ENCODE data around the gene TRPC6. TPM values are rescaled to one million over a fixed set of nuclear protein-coding genes. Genes with fewer than 3 reads are reported as not detected.
"Not testable (repeated sequence)": the region's sequence is repeated elsewhere in the genome, so short reads cannot be mapped to it uniquely, and the experiment has no call there.

The TRPC6 gene
- total RNA-seq, 1 donor from 2014 or later = 5.6 TPM

DNA sequence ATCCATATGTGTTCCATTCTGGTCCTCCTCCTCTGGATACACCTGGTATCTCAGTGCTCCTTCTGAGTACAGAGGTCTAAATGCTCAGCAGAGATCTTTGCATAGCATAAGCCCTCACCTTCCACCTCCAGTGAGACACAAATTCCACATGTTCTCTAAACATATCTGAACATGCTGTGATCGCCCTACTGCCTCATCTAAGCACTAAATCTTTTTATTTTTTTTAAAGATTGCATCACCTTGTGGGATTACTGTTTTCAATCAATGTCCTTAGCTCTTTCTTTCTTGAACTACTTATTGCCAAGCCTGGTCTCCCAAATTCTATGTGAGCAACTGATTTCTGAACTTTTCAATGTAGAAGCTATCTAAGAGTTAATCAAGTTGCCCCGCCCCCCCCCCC, 113.4 kb downstream of the TRPC6 start:
- Histone ChIP-seq H3K4me3 (no peak overlapping the region), H3K27me3 (no peaks in the 10 kb centered on the region), H3K36me3 (no peaks in the 10 kb centered on the region), H3K9me3 (no peaks in the 10 kb centered on the region), H3K4me1 (peaks cover 5% of the 10 kb centered on the region), H3K27ac (no peak overlapping the region)
- no peak for TF ChIP-seq POLR2A (IDR thresholded peaks at IDR 0.05)
- TF ChIP-seq POLR2AphosphoS5 (IDR thresholded peaks at IDR 0.05; ENCODE audit: insufficient read depth in 1 of 2, low read depth in 1 of 2) = no peak
- TF ChIP-seq, protein P1, sequence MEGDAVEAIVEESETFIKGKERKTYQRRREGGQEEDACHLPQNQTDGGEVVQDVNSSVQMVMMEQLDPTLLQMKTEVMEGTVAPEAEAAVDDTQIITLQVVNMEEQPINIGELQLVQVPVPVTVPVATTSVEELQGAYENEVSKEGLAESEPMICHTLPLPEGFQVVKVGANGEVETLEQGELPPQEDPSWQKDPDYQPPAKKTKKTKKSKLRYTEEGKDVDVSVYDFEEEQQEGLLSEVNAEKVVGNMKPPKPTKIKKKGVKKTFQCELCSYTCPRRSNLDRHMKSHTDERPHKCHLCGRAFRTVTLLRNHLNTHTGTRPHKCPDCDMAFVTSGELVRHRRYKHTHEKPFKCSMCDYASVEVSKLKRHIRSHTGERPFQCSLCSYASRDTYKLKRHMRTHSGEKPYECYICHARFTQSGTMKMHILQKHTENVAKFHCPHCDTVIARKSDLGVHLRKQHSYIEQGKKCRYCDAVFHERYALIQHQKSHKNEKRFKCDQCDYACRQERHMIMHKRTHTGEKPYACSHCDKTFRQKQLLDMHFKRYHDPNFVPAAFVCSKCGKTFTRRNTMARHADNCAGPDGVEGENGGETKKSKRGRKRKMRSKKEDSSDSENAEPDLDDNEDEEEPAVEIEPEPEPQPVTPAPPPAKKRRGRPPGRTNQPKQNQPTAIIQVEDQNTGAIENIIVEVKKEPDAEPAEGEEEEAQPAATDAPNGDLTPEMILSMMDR (IDR thresholded peaks at IDR 0.05) = no peak
- no peak for DNase-seq (ENCODE audit: extremely low spot score in 2 of 2)
- intact Hi-C loops (cut with DNase I) = no loop called here

DNA sequence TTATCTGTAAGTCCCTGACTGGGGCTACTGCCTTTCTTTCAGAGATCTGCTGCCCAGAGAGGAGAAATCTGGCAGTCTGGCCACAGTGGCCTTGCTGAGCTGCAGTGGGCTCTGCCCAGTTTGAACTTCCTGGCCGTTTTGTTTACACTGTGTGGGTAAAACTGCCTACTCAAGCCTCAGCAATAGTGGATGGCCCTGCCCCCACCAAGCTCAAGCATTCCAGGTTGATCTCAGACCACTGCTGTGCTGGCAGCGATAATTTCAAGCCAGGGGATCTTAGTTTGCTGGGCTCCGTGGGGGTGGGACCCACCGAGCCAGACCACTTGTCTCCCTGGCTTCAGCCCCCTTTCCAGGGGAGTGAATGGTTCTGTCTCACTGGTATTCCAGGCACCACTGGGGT, 117.5 kb downstream of the TRPC6 start:
- H3K9me3 ChIP-seq = no peaks in the 10 kb centered on the region
- no peak for TF ChIP-seq POLR2A (IDR thresholded peaks at IDR 0.05)
- no peak for TF ChIP-seq POLR2AphosphoS5 (IDR thresholded peaks at IDR 0.05; ENCODE audit: insufficient read depth in 1 of 2, low read depth in 1 of 2)
- TF ChIP-seq, protein P1 (IDR thresholded peaks at IDR 0.05) = no peak
- intact Hi-C loops (cut with DNase I) = no loop called here
- no peaks in the 10 kb centered on the region for H3K36me3 ChIP-seq
- H3K27me3 ChIP-seq = no peaks in the 10 kb centered on the region
- DNase-seq (ENCODE audit: extremely low spot score in 2 of 2) = no peak
- H3K27ac ChIP-seq = no peak overlapping the region
- peaks cover 5% of the 10 kb centered on the region for H3K4me1 ChIP-seq
- no peak overlapping the region for H3K4me3 ChIP-seq

DNA sequence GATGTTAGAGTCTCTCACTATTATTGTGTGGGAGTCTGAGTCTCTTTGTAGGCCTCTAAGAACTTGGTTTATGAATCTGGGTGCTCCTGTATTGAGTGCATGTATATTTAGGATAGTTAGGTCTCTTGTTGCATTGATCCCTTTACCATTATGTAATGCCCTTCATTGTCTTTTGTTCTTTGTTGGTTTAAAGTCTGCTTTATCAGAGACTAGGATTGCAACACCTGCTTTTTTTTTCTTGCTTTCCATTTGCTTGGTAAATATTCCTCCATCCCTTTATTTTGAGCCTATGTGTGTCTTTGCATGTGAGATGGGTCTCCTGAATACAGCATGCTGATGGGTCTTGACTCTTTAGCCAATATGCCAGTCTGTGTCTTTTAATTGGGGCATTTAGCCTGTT, 119.4 kb downstream of the TRPC6 start:
- H3K27me3 ChIP-seq; H3K27ac ChIP-seq; H3K9me3 ChIP-seq; H3K4me1 ChIP-seq; H3K4me3 ChIP-seq; intact Hi-C loops (cut with DNase I); H3K36me3 ChIP-seq; DNase-seq (ENCODE audit: extremely low spot score in 2 of 2): not testable (repeated sequence)

DNA sequence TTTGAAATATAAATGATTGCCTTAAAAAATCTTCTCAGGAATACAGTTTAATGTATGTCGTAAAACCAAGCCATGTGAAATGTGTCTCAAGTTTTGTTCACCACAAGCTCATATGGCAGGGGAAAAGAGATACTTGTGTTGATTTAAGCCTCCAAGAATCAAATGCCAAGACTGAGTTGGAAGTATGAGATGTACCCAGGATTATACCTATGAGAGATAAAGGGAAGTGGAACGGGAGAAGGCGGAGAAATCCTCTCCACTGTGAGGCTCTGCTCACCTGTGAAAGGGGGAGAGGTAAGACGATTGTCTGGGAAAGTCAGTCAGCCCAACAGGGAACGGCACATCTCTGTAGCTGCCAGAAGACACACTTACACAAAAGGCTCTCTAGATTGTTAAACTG, 124.8 kb downstream of the TRPC6 start:
- TF ChIP-seq, protein P1 (IDR thresholded peaks at IDR 0.05) = no peak
- TF ChIP-seq POLR2A (IDR thresholded peaks at IDR 0.05) (no peak), POLR2AphosphoS5 (IDR thresholded peaks at IDR 0.05; ENCODE audit: insufficient read depth in 1 of 2, low read depth in 1 of 2) (no peak)
- Histone ChIP-seq H3K4me3 (no peak overlapping the region), H3K27me3 (no peaks in the 10 kb centered on the region), H3K27ac (no peak overlapping the region), H3K4me1 (no peaks in the 10 kb centered on the region), H3K36me3 (no peaks in the 10 kb centered on the region), H3K9me3 (no peaks in the 10 kb centered on the region)
- no peak for DNase-seq (ENCODE audit: extremely low spot score in 2 of 2)
- intact Hi-C loops (cut with DNase I) = no loop called here

DNA sequence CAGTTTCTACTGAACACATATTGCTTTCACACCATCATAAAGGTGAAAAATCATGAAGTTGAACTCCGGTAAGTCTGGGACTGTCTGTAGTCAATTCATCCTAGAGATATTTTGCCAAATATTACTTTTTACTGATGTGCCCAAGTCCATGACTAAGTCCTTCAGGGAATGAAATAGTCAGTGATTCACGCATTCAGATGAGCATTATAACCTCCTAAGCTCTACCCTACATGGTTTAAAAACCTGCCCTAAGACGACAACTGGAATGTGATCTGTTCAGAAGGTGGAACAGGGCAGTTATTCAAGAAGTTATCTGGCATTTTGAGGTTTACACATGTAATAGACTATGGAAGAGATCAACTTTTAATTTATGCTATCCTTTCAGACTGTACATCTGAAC, 125.6 kb downstream of the TRPC6 start:
- intact Hi-C loops (cut with DNase I) = no loop called here
- no peak for DNase-seq (ENCODE audit: extremely low spot score in 2 of 2)
- no peaks in the 10 kb centered on the region for H3K4me1 ChIP-seq

More for the DNA sequence above, 125.6 kb downstream of the TRPC6 start:
- no peaks in the 10 kb centered on the region for H3K27me3 ChIP-seq
- H3K4me3 ChIP-seq = no peak overlapping the region
- TF ChIP-seq, protein P1 (IDR thresholded peaks at IDR 0.05) = no peak
- TF ChIP-seq POLR2AphosphoS5 (IDR thresholded peaks at IDR 0.05; ENCODE audit: insufficient read depth in 1 of 2, low read depth in 1 of 2) = no peak
- TF ChIP-seq POLR2A (IDR thresholded peaks at IDR 0.05) = no peak
- no peaks in the 10 kb centered on the region for H3K9me3 ChIP-seq
- H3K36me3 ChIP-seq = no peaks in the 10 kb centered on the region
- H3K27ac ChIP-seq = no peak overlapping the region

All from vagina (tissue), 2 donors.